Measurements from ENCODE around the gene RBPMS2.
A peak's percentile ranks its signal among the peaks of the same experiment; 100 is the strongest.

DNA sequence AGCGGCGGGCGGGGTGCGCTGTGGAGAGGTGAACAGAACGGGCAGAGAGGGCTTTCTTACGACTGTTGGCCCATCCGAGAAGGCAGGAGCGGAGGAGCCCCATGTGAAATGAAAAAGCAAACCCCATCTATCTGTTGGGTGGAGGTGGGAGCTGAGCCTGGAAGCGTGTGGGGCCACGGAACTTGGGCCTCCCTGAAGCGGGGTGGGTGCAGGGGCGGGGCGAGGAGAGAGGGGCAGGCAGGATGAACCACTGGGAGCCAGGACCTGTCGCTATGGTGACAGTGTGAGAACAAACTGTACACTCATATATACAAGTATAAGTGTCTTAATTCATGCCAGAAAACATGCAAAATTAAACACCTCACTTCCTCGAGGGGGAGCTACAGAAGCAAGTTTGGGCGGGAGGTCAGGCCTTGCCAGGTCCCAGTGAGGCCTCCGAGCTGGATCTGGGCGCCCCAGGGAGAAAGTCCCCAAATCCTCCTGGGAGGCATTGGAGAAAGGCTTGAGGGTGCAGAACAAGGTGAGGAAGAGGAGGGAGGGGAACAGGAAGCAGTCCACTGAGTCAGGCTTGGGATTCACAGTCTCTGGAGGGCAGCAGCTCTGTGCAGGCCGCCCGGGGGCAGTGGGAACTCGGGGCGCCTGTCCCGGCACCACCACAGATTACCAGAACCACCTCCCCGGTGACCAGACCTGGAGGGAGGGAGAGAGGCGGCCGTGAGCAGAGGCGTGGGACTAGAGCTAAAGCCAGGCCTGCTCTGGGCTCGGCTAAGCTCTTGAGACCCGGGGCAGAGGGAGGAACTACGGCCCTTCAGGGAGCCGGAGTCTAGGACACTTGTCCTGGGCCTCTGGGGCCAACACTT lies 34.8 kb downstream of the RBPMS2 start:
- TF ChIP-seq, protein P1, sequence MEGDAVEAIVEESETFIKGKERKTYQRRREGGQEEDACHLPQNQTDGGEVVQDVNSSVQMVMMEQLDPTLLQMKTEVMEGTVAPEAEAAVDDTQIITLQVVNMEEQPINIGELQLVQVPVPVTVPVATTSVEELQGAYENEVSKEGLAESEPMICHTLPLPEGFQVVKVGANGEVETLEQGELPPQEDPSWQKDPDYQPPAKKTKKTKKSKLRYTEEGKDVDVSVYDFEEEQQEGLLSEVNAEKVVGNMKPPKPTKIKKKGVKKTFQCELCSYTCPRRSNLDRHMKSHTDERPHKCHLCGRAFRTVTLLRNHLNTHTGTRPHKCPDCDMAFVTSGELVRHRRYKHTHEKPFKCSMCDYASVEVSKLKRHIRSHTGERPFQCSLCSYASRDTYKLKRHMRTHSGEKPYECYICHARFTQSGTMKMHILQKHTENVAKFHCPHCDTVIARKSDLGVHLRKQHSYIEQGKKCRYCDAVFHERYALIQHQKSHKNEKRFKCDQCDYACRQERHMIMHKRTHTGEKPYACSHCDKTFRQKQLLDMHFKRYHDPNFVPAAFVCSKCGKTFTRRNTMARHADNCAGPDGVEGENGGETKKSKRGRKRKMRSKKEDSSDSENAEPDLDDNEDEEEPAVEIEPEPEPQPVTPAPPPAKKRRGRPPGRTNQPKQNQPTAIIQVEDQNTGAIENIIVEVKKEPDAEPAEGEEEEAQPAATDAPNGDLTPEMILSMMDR (IDR thresholded peaks at IDR 0.05) = peak in 2 of 7 experiments; percentile 4 to 5
- no peak for TF ChIP-seq POLR2A (IDR thresholded peaks at IDR 0.05)
